Measurements from ENCODE around the gene ARMH1. TPM values are rescaled to one million over a fixed set of nuclear protein-coding genes. Genes with fewer than 3 reads are reported as not detected.

The ARMH1 gene
- total RNA-seq, 1 experiment from 2014 or later: not detected

- Histone ChIP-seq H3K4me1 (peaks cover 44% of the 10 kb centered on the region), H3K27me3 (no peaks in the 10 kb centered on the region), H3K27ac (no peak overlapping the region), H3K4me3 (no peak overlapping the region), H3K9me3 (replicated peaks) (no peaks in the 10 kb centered on the region), H3K36me3 (peaks cover 62% of the 10 kb centered on the region)
- DNase-seq: no peak
Measured at GRCh38 chr1:44640200-44640853, 34.2 kb upstream of the ARMH1 start.

DNA sequence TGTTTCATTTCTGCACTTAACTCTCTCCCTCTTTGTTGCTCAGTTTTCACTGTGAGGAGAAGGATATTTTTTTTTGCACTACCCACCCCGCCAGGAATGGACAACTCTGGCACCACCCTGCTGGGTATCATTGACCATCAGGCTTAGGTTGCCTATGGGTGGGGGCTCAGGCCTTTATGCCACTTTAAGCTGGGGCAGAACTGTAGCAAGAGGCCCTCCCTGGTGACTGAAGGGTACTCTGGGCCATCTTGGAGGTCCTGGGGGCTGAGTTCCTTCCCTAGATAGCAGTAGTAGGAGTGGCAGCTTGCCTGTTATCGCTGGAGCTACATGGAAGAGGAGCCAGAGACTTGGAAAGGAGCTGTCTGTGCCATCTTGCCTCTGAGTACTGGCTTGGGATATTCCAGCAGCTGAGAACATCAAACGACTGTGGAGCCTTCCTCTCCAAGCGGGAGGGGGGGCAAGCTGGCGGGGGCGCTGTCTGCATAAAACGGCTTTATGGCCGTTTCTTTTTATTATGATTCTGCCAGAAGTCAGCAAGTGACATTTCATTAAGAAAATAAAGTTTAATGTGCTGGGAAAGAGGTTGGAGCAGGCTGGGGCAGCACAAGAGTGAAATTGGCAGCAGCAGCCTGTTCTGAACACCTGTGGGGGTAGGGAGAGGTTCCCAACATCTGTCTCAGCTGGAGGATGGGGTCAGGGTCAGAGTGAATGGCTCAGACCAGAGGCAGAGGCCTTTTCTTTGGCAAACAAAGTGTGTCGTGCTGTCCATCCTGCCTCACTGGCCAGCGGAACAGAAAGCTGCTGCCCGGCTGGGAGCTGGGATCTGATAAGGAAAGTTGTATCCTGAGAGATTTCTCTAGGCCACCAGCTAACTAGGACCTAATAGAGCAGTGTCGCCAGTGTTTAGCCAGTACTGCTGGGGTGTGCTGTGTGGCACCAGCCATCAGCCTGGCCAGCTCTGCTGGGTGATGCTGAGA is 33.1 kb upstream of the ARMH1 start:
- peaks cover 44% of the 10 kb centered on the region for H3K4me1 ChIP-seq
- H3K27me3 ChIP-seq: no peaks in the 10 kb centered on the region
- no peak overlapping the region for H3K27ac ChIP-seq
- H3K9me3 ChIP-seq (replicated peaks): no peaks in the 10 kb centered on the region
- H3K36me3 ChIP-seq: peaks cover 61% of the 10 kb centered on the region
- no peak overlapping the region for H3K4me3 ChIP-seq
- DNase-seq: no peak

- Histone ChIP-seq H3K27ac (peak overlapping the region; percentile 2; the same call in 1 of the 2 replicates), H3K4me3 (no peak overlapping the region), H3K27me3 (no peaks in the 10 kb centered on the region), H3K4me1 (peaks cover 39% of the 10 kb centered on the region), H3K36me3 (peaks cover 54% of the 10 kb centered on the region), H3K9me3 (replicated peaks) (no peaks in the 10 kb centered on the region)
- peak in 1 of 2 experiments; percentile 43 for DNase-seq
Measured at GRCh38 chr1:44642255-44642654, 32.3 kb upstream of the ARMH1 start.

DNA sequence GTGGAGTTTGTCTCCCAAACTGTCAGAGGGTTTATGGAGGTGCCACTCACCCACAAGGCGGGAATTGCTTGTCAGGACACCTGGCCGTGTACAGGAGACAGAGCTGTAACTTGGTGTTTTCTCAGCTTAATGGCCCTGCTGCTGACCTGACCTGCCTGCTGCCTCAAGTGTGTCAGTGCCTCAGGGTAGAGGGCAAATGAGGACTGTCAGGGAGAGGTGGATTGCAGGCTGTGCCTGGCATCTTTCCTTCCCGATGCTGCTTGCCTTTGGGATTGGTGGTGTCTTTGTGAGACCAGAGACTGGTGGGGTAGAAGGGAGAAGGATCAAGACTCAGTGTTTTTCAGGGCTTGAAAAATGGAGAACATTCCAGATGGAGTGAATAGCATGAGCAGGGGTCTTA is 31.6 kb upstream of the ARMH1 start:
- no peak overlapping the region for H3K4me3 ChIP-seq
- DNase-seq: no peak
- H3K4me1 ChIP-seq: peaks cover 39% of the 10 kb centered on the region
- peak overlapping the region; percentile 2; the same call in 1 of the 2 replicates for H3K27ac ChIP-seq
- H3K36me3 ChIP-seq: peaks cover 53% of the 10 kb centered on the region
- H3K27me3 ChIP-seq: no peaks in the 10 kb centered on the region
- no peaks in the 10 kb centered on the region for H3K9me3 ChIP-seq (replicated peaks)

- peak; percentile 75 to 87 for DNase-seq
- peaks cover 39% of the 10 kb centered on the region for H3K4me1 ChIP-seq
- H3K9me3 ChIP-seq (replicated peaks): no peaks in the 10 kb centered on the region
- H3K36me3 ChIP-seq: peaks cover 55% of the 10 kb centered on the region
- H3K27me3 ChIP-seq: no peaks in the 10 kb centered on the region
- H3K27ac ChIP-seq: peak overlapping the region; percentile 32; the same call in 1 of the 2 replicates
- H3K4me3 ChIP-seq: no peak overlapping the region
Measured at GRCh38 chr1:44643721-44644334, 30.7 kb upstream of the ARMH1 start.

GRCh38 chr1:44644806-44645205 is 29.7 kb upstream of the ARMH1 start:
- Histone ChIP-seq H3K9me3 (replicated peaks) (no peaks in the 10 kb centered on the region), H3K4me3 (no peak overlapping the region), H3K36me3 (peaks cover 53% of the 10 kb centered on the region), H3K27ac (no peak overlapping the region), H3K27me3 (no peaks in the 10 kb centered on the region), H3K4me1 (peaks cover 39% of the 10 kb centered on the region)
- no peak for DNase-seq

GRCh38 chr1:44645476-44646244 is 28.9 kb upstream of the ARMH1 start:
- Histone ChIP-seq H3K36me3 (peaks cover 56% of the 10 kb centered on the region), H3K9me3 (replicated peaks) (no peaks in the 10 kb centered on the region), H3K4me3 (no peak overlapping the region), H3K27ac (no peak overlapping the region), H3K4me1 (peaks cover 39% of the 10 kb centered on the region), H3K27me3 (no peaks in the 10 kb centered on the region)
- no peak for DNase-seq

- H3K36me3 ChIP-seq: peaks cover 52% of the 10 kb centered on the region
- peaks cover 34% of the 10 kb centered on the region for H3K4me1 ChIP-seq
- DNase-seq: no peak
- no peaks in the 10 kb centered on the region for H3K27me3 ChIP-seq
- no peak overlapping the region for H3K27ac ChIP-seq
- H3K4me3 ChIP-seq: no peak overlapping the region
- no peaks in the 10 kb centered on the region for H3K9me3 ChIP-seq (replicated peaks)
Measured at GRCh38 chr1:44646261-44647110, 28.0 kb upstream of the ARMH1 start.

DNA sequence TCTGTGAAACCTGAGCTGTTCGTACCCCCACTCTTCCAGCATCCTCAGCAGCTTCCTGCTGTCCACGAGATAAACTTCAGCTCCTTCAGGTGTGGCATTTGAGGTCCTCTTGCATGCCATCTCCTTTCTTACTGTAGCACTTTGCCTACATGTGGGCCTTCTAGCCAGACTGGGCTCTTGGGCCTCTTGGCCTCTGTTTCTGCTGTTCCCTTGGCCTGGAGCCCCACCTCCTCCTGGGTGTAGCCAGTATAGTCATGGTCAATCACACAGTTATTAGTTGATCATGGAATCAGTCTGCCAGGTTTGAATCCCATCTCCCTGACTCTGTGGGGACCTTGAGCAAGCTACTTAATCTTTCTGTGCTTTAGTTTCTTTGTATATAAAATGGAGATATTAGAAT is 26.6 kb upstream of the ARMH1 start:
- peaks cover 20% of the 10 kb centered on the region for H3K4me1 ChIP-seq
- H3K36me3 ChIP-seq: peaks cover 48% of the 10 kb centered on the region
- H3K27ac ChIP-seq: no peak overlapping the region

GRCh38 chr1:44648529-44649250 is 25.8 kb upstream of the ARMH1 start:
- Histone ChIP-seq H3K36me3 (peaks cover 48% of the 10 kb centered on the region), H3K27ac (no peak overlapping the region), H3K4me1 (peaks cover 12% of the 10 kb centered on the region), H3K9me3 (replicated peaks) (no peaks in the 10 kb centered on the region), H3K27me3 (no peaks in the 10 kb centered on the region), H3K4me3 (no peak overlapping the region)
- no peak for DNase-seq

More for the DNA sequence above, 26.6 kb upstream of the ARMH1 start:
- no peak for DNase-seq
- H3K4me3 ChIP-seq: no peak overlapping the region
- H3K27me3 ChIP-seq: no peaks in the 10 kb centered on the region
- H3K9me3 ChIP-seq (replicated peaks): no peaks in the 10 kb centered on the region

GRCh38 chr1:44649788-44650158 is 24.7 kb upstream of the ARMH1 start:
- Histone ChIP-seq H3K4me1 (peaks cover 2% of the 10 kb centered on the region; the same call in 1 of the 2 replicates), H3K36me3 (peaks cover 43% of the 10 kb centered on the region), H3K9me3 (replicated peaks) (no peaks in the 10 kb centered on the region), H3K27ac (no peak overlapping the region), H3K27me3 (no peaks in the 10 kb centered on the region), H3K4me3 (no peak overlapping the region)
- DNase-seq: no peak

GRCh38 chr1:44650159-44650831 is 24.2 kb upstream of the ARMH1 start:
- Histone ChIP-seq H3K4me3 (no peak overlapping the region), H3K27ac (no peak overlapping the region), H3K27me3 (no peaks in the 10 kb centered on the region), H3K9me3 (replicated peaks) (no peaks in the 10 kb centered on the region), H3K36me3 (peaks cover 37% of the 10 kb centered on the region), H3K4me1 (no peaks in the 10 kb centered on the region)
- no peak for DNase-seq

DNA sequence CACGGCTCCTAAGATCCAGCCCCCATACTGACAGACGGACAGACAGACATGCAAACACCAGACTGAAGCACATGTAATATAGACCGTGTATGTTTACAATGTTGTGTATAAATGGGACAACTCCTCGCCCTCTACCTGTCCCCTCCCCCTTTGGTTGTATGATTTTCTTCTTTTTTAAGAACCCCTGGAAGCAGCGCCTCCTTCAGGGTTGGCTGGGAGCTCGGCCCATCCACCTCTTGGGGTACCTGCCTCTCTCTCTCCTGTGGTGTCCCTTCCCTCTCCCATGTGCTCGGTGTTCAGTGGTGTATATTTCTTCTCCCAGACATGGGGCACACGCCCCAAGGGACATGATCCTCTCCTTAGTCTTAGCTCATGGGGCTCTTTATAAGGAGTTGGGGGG is 23.4 kb upstream of the ARMH1 start:
- no peak overlapping the region for H3K4me3 ChIP-seq
- peaks cover 30% of the 10 kb centered on the region for H3K36me3 ChIP-seq
- H3K4me1 ChIP-seq: peaks cover 4% of the 10 kb centered on the region; the same call in 1 of the 2 replicates
- no peak overlapping the region for H3K27ac ChIP-seq
- H3K9me3 ChIP-seq (replicated peaks): no peaks in the 10 kb centered on the region
- DNase-seq: no peak
- H3K27me3 ChIP-seq: no peaks in the 10 kb centered on the region
